Right ventricle myocardium inferior (tissue), 1 donor: ENCODE results near the gene VCAN. TPM values are rescaled to one million over a fixed set of nuclear protein-coding genes. Genes with fewer than 3 reads are reported as not detected.
A peak's percentile ranks its signal among the peaks of the same experiment; 100 is the strongest.

Experiments
- ATAC-seq: fragments of 200-7000 bp; cut with Tn5 transposase; one replicate; pipeline ENCODE4 v1.9.1; 2020; ENCODE audit warnings: mild to moderate bottlenecking, moderate library complexity
- DNase-seq: peaks from one replicate; pipeline ENCODE4 v3.0.0; 2021; ENCODE audit errors: missing footprints
- intact Hi-C: fragments of 100-400 bp; cut with DNase I; formaldehyde crosslinking; loops from one replicate; pipeline ENCODE4 v1.11.0; 2022
- total RNA-seq: library from RNA; stranded (reverse); fragmentation: NEBNext Ultra II Directional; extraction: Animal tissue kit (Norgen Biotek cat#: 25700); gene quantifications from one replicate; pipeline ENCODE4 v1.2.1, GENCODE V29; 2021
- donor health status: DM: no; HTN: yes; CAD: no; lungs with severe emphysema.

Gene VCAN
- total RNA-seq, 1 donor from 2014 or later: 41.2 TPM

GRCh38 chr5:83586874-83587776 is 115.6 kb downstream of the VCAN start:
- ATAC-seq (no peak), DNase-seq (no peak)
- intact Hi-C loops: no loop called here

GRCh38 chr5:83589786-83590185 is 118.2 kb downstream of the VCAN start:
- no peak for DNase-seq
- ATAC-seq: no peak
- intact Hi-C loops: no loop called here

- no peak for ATAC-seq
- no peak for DNase-seq
- intact Hi-C loops: no loop called here
Measured at GRCh38 chr5:83590966-83591365, 119.4 kb downstream of the VCAN start.

GRCh38 chr5:83595217-83595616 is 123.7 kb downstream of the VCAN start:
- no peak for ATAC-seq
- intact Hi-C loops: no loop called here
- no peak for DNase-seq

- DNase-seq: no peak
- intact Hi-C loops: no loop called here
- ATAC-seq: peak; percentile 39
Measured at GRCh38 chr5:83608122-83608521, 136.6 kb downstream of the VCAN start.

GRCh38 chr5:83614841-83615240 is 143.3 kb downstream of the VCAN start:
- no peak for ATAC-seq
- DNase-seq: no peak
- intact Hi-C loops: no loop called here

- DNase-seq: no peak
- no peak for ATAC-seq
- intact Hi-C loops: no loop called here
Measured at GRCh38 chr5:83628360-83628759, 156.8 kb downstream of the VCAN start.

Other genes with a start within 250 kb of the VCAN start
- 0.19 TPM for gene HAPLN1, start 249.1 kb downstream of the VCAN start, total RNA-seq